22Rv1 (cell line): ENCODE data around the gene SEC23A.

Source experiments
- CTCF ChIP-seq: fragments of 450-650 bp; IDR thresholded peaks from 2 replicates; pipeline ENCODE4 v1.5.1; 2017; ENCODE audit warnings: mild to moderate bottlenecking
- ZFX ChIP-seq: fragments of 450-650 bp; IDR thresholded peaks from 2 replicates; pipeline ENCODE4 v1.6.1; 2017; ENCODE audit warnings: antibody characterized with exemption, borderline replicate concordance

GRCh38 chr14:39090548-39091111 is 12.4 kb downstream of the SEC23A start:
- no peak for TF ChIP-seq CTCF
- no peak for TF ChIP-seq ZFX
